H1 (cell line): ENCODE measurements around the gene CADPS. TPM values are rescaled to one million over a fixed set of nuclear protein-coding genes. Genes with fewer than 3 reads are reported as not detected.
A peak's percentile ranks its signal among the peaks of the same experiment; 100 is the strongest.

Source experiments
- CTCF ChIA-PET: fragments of 300-600 bp; sonication (Branson Sonifier 250); formaldehyde crosslinking; loops from one replicate; lab custom pipeline; 2021; ENCODE audit not compliant: partially characterized antibody; lab: Charles Lee
- POLR2A ChIA-PET: fragments of 300-600 bp; sonication (Branson Sonifier 250); formaldehyde crosslinking; loops from one replicate; lab custom pipeline; 2021; ENCODE audit warnings: inconsistent platforms; ENCODE audit not compliant: partially characterized antibody; lab: Charles Lee
- DNase-seq, 2 experiments: peaks; one replicate each; pipeline versions ENCODE4 v3.0.0 to v3.0.0-alpha.2; 2010 to 2022; ENCODE audit warnings: low spot score in 2 of 2, low read depth in 1 of 2, mixed read lengths in 1 of 2
- FAIRE-seq: peaks from 2 replicates; lab custom pipeline; 2011; peaks lifted over from hg19 to GRCh38; lab: Jason Lieb, UNC
- H2AFZ ChIP-seq: 2 replicates; pipeline ENCODE4 v1.8.1; 2012; ENCODE audit warnings: low read length, inconsistent platforms
- H2AK5ac ChIP-seq: 2 replicates; pipeline ENCODE4 v1.6.1; 2013; ENCODE audit warnings: low read depth, low read length
- H2BK120ac ChIP-seq: replicated peaks from 2 replicates; pipeline ENCODE3; 2013; ENCODE audit warnings: low read depth, low read length, inconsistent platforms
- H2BK12ac ChIP-seq: 2 replicates; pipeline ENCODE4 v1.6.1; 2013; ENCODE audit warnings: low read depth, low read length
- H2BK15ac ChIP-seq: 2 replicates; pipeline ENCODE4 v1.6.1; 2013; ENCODE audit warnings: low read length
- H2BK20ac ChIP-seq: 2 replicates; pipeline ENCODE4 v1.6.1; 2013; ENCODE audit warnings: low read length
- H2BK5ac ChIP-seq: 2 replicates; pipeline ENCODE4 v1.6.1; 2013; ENCODE audit warnings: low read depth, low read length
- H3K14ac ChIP-seq: 2 replicates; pipeline ENCODE4 v1.6.1; 2013; ENCODE audit warnings: inconsistent platforms; ENCODE audit not compliant: insufficient read length
- H3K18ac ChIP-seq: 2 replicates; pipeline ENCODE4 v1.6.1; 2013; ENCODE audit warnings: low read length; ENCODE audit errors: extremely low read depth
- H3K23ac ChIP-seq: 2 replicates; pipeline ENCODE4 v1.6.1; 2013; ENCODE audit warnings: inconsistent platforms; ENCODE audit not compliant: insufficient read length
- H3K23me2 ChIP-seq: 2 replicates; pipeline ENCODE4 v1.6.1; 2013; ENCODE audit warnings: low read depth, low read length
- H3K27ac ChIP-seq: 2 replicates; pipeline ENCODE4 v1.6.1; 2011; ENCODE audit warnings: low read depth, low read length, inconsistent platforms
- H3K27me3 ChIP-seq, 4 experiments: replicated peaks in 1 of 4; 1 replicate in 1 of 4; 2 replicates in 3 of 4; pipeline versions ENCODE4 v1.6.1 to v1.8.1; 2011 to 2013; ENCODE audit warnings: low read length in 3 of 4, mild to moderate bottlenecking in 3 of 4, inconsistent platforms in 2 of 4, mixed read lengths in 2 of 4, moderate library complexity in 1 of 4; ENCODE audit not compliant: control insufficient read depth in 3 of 4, insufficient read depth in 3 of 4; ENCODE audit errors: extremely low read depth in 1 of 4
- H3K36me3 ChIP-seq, 4 experiments: 2 replicates each; pipeline versions ENCODE4 v1.6.1 to v1.8.1; 2011 to 2013; ENCODE audit warnings: mild to moderate bottlenecking in 4 of 4, low read length in 3 of 4, moderate library complexity in 2 of 4, control low read depth in 1 of 4, inconsistent platforms in 1 of 4; ENCODE audit not compliant: insufficient read depth in 4 of 4, control insufficient read depth in 2 of 4
- H3K4ac ChIP-seq: replicated peaks from 2 replicates; pipeline ENCODE3; 2013; ENCODE audit warnings: low read length, low read depth, mixed read lengths, inconsistent platforms; ENCODE audit not compliant: insufficient read length
- H3K4me1 ChIP-seq, 4 experiments: replicated peaks in 1 of 4; 1 replicate in 1 of 4; 2 replicates in 3 of 4; pipeline versions ENCODE4 v1.6.1 to v1.8.1; 2011 to 2013; ENCODE audit warnings: low read length in 3 of 4, inconsistent platforms in 2 of 4, mixed read lengths in 1 of 4; ENCODE audit not compliant: insufficient read depth in 4 of 4, control insufficient read depth in 3 of 4
- H3K4me2 ChIP-seq, 2 experiments: 2 replicates each; pipeline versions ENCODE4 v1.6.1 to v1.8.1; 2011 to 2013; ENCODE audit warnings: low read depth in 2 of 2, low read length in 2 of 2, control low read depth in 1 of 2, inconsistent platforms in 1 of 2, mild to moderate bottlenecking in 1 of 2; ENCODE audit not compliant: insufficient read depth in 1 of 2
- H3K4me3 ChIP-seq, 4 experiments: fragments of 200-600, 300-600 bp in 1 of 4; sonication (generic), shearing (Covaris generic), sonication (Bioruptor Twin) in 1 of 4; 2 replicates each; pipeline versions ENCODE4 v1.5.1 to v1.8.1; 2011 to 2016; ENCODE audit warnings: low read length in 4 of 4, low read depth in 3 of 4, control low read depth in 2 of 4, inconsistent platforms in 2 of 4, mild to moderate bottlenecking in 2 of 4, mixed read lengths in 1 of 4, moderate library complexity in 1 of 4; ENCODE audit not compliant: insufficient read depth in 2 of 4; ENCODE audit errors: extremely low read depth in 1 of 4
- H3K56ac ChIP-seq: replicated peaks from 2 replicates; pipeline ENCODE3; 2013; ENCODE audit warnings: low read depth, mild to moderate bottlenecking, mixed read lengths, low read length, inconsistent platforms; ENCODE audit not compliant: insufficient read length
- H3K79me1 ChIP-seq: 2 replicates; pipeline ENCODE4 v1.6.1; 2013; ENCODE audit warnings: low read depth, low read length, control low read depth
- H3K79me2 ChIP-seq, 2 experiments: 2 replicates each; pipeline versions ENCODE4 v1.6.1 to v1.8.1; 2012 to 2013; ENCODE audit warnings: low read length in 2 of 2, mild to moderate bottlenecking in 2 of 2, inconsistent platforms in 1 of 2; ENCODE audit not compliant: insufficient read depth in 2 of 2, control insufficient read depth in 1 of 2
- H3K9ac ChIP-seq, 4 experiments: replicated peaks in 1 of 4; 1 replicate in 1 of 4; 2 replicates in 3 of 4; pipeline versions ENCODE4 v1.6.1 to v1.8.1; 2011 to 2013; ENCODE audit warnings: low read depth in 3 of 4, low read length in 3 of 4, control low read depth in 2 of 4, mild to moderate bottlenecking in 2 of 4, moderate library complexity in 2 of 4, inconsistent platforms in 1 of 4; ENCODE audit errors: extremely low read depth in 1 of 4
- H3K9me3 ChIP-seq, 2 experiments: 2 replicates each; pipeline versions ENCODE4 v1.6.1 to v1.8.1; 2012 to 2013; ENCODE audit warnings: mild to moderate bottlenecking in 2 of 2, moderate library complexity in 2 of 2, control low read depth in 1 of 2, inconsistent platforms in 1 of 2, low read depth in 1 of 2, low read length in 1 of 2, mixed read lengths in 1 of 2; ENCODE audit not compliant: insufficient read depth in 2 of 2
- H4K20me1 ChIP-seq, 2 experiments: replicated peaks in 1 of 2; 2 replicates each; pipeline versions ENCODE3 to v1.8.1; 2011 to 2013; ENCODE audit warnings: inconsistent platforms in 2 of 2, low read length in 2 of 2, mild to moderate bottlenecking in 1 of 2; ENCODE audit not compliant: insufficient read depth in 2 of 2, control insufficient read depth in 1 of 2
- H4K5ac ChIP-seq: 2 replicates; pipeline ENCODE4 v1.6.1; 2013; ENCODE audit warnings: low read length, low read depth, mixed read lengths, inconsistent platforms; ENCODE audit not compliant: insufficient read length
- H4K8ac ChIP-seq: 2 replicates; pipeline ENCODE4 v1.8.0; 2013; ENCODE audit warnings: mild to moderate bottlenecking, moderate library complexity, low read length, inconsistent platforms; ENCODE audit not compliant: insufficient read depth; ENCODE audit errors: extremely low read depth
- H4K91ac ChIP-seq: replicated peaks from 2 replicates; pipeline ENCODE3; 2013; ENCODE audit warnings: low read length, mixed read lengths, inconsistent platforms; ENCODE audit not compliant: insufficient read length
- KDM1A ChIP-seq: fragments of 200-600, 300-600 bp; sonication (generic); IDR thresholded peaks from 2 replicates; pipeline ENCODE4 v1.7.1; 2016; ENCODE audit warnings: mild to moderate bottlenecking, low read length, borderline replicate concordance
- TAF7 ChIP-seq: optimal IDR thresholded peaks from 2 replicates; pipeline ENCODE3; 2011; ENCODE audit warnings: low read depth, mild to moderate bottlenecking, inconsistent platforms, low read length, moderate library complexity, borderline replicate concordance
- WGBS, 2 experiments: shearing (Covaris generic) in 1 of 2; methylation state at CpG; one replicate each; pipeline versions ENCODE4 v1.1.6 to v1.1.7; 2013 to 2015; ENCODE audit warnings: low lambda C conversion rate in 2 of 2, mixed read lengths in 2 of 2, inconsistent platforms in 1 of 2, low coverage in 1 of 2, missing lambda C conversion rate in 1 of 2; ENCODE audit not compliant: insufficient replicate concordance in 2 of 2, insufficient coverage in 1 of 2, insufficient read length in 1 of 2; ENCODE audit errors: extremely low coverage in 1 of 2, missing lambda C conversion rate in 1 of 2; 5-methylcytosine and 5-hydroxymethylcytosine counted together
- polyA plus RNA-seq, 7 experiments: library from polyadenylated mRNA; depleted of rRNA in 3 of 7; stranded (reverse) in 5 of 7; unstranded in 2 of 7; fragments of >200 nt in 5 of 7; fragments of 200-250 nt in 2 of 7; gene quantifications; 1 replicate in 5 of 7; 2 replicates in 1 of 7; 4 replicates in 1 of 7; pipeline versions ENCODE4 v1.2.1 to v1.2.3, GENCODE V29; 2011 to 2013; ENCODE audit warnings: missing spikeins in 2 of 7, mixed read lengths in 2 of 7
- total RNA-seq: library from RNA; stranded (reverse); fragmentation: NEBNext Ultra II Directional; extraction: Animal tissue kit (Norgen Biotek cat#: 25700); gene quantifications from 2 replicates; pipeline ENCODE4 v1.2.1, GENCODE V29; 2021

CADPS gene
- total and polyA plus RNA-seq, 2 of the 8 experiments (the other 6 are each of a cell fraction or from before 2014, with no cell fraction given): 7.1 to 10.2 TPM

DNA sequence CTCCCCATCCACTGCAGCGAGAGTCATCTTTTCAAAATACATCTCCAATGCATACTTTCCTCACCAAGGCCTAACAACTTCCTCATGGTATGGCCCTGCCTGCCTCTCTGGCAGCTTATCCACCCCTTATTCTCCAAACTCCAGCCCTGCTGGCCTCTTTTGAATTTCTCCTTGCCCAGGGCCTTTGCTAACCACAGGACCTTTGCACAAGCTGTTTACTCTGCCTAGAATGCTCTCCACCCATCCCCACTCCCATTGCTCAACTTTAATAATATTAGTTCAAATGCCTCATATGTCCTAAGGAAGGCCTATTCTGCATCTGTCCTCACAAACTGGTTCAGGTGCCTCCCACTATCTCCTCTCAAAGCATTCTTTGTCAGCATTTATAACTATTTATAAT, 230.7 kb downstream of the CADPS start:
- Histone ChIP-seq H3K27me3 (no peaks in the 10 kb centered on the region), H3K36me3 (no peaks in the 10 kb centered on the region), H3K4me3 (no peak overlapping the region), H4K5ac (no peak overlapping the region), H3K79me2 (no peaks in the 10 kb centered on the region), H2BK20ac (no peak overlapping the region), H3K27ac (no peak overlapping the region), H3K9ac (no peak overlapping the region; a peak in 1 of 7 replicates), H3K4me1 (no peaks in the 10 kb centered on the region), H3K23me2 (peaks cover 2% of the 10 kb centered on the region; the same call in 1 of the 2 replicates), H2BK15ac (no peak overlapping the region), H4K20me1 (no peaks in the 10 kb centered on the region), H3K56ac (no peak overlapping the region), H4K91ac (no peak overlapping the region), H3K9me3 (no peaks in the 10 kb centered on the region), H3K4me2 (no peak overlapping the region), H3K23ac (no peak overlapping the region), H3K18ac (no peak overlapping the region), H3K14ac (no peak overlapping the region), H2BK12ac (no peak overlapping the region), H2AK5ac (no peak overlapping the region), H4K8ac (no peak overlapping the region), H2AFZ (no peak overlapping the region), H3K79me1 (no peaks in the 10 kb centered on the region), H2BK120ac (no peak overlapping the region), H3K4ac (no peak overlapping the region), H2BK5ac (no peak overlapping the region)
- FAIRE-seq (no peak), DNase-seq (no peak)
- TF ChIP-seq TAF7 (no peak), KDM1A (peak; percentile 71; the same call in 1 of the 2 replicates)
- ChIA-PET CTCF (interaction anchor here (1.4 kb wide), 1 partner anchor 14 kb away, joined by 4 read pairs; no protein-coding TSS in a partner anchor), POLR2A (no interaction called here)
- 90% methylated on average over 1 of the region's 1 CpG; no CpG with 5 or more reads in 1 of the 2 experiments for WGBS, 2 experiments
